ENCODE measurements around the gene GUCY2C.

Gene GUCY2C

DNA sequence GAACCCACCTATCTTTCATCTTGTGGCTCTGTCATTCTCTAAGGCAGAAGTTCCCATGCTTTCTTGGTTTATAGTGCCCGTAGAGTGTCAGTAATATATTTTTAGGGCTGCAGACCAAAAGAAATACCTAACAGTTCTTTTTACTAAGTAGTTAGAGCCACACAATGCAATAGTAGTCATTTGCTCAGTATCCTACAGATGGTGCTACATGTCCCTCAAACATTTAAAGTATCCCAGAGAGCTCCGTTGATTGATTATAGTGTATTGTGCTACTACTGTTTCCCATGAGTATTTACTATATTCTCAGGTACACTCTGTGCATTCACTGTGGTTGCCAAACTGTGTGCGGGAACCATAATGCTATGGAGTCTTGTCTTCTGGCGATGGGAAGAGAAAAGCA lies 124.0 kb downstream of the GUCY2C start:
- no peak for TF ChIP-seq EZH2phosphoT487 (conservative IDR thresholded peaks at IDR 0.05; ENCODE audit: low read length)
- TF ChIP-seq, protein P1, sequence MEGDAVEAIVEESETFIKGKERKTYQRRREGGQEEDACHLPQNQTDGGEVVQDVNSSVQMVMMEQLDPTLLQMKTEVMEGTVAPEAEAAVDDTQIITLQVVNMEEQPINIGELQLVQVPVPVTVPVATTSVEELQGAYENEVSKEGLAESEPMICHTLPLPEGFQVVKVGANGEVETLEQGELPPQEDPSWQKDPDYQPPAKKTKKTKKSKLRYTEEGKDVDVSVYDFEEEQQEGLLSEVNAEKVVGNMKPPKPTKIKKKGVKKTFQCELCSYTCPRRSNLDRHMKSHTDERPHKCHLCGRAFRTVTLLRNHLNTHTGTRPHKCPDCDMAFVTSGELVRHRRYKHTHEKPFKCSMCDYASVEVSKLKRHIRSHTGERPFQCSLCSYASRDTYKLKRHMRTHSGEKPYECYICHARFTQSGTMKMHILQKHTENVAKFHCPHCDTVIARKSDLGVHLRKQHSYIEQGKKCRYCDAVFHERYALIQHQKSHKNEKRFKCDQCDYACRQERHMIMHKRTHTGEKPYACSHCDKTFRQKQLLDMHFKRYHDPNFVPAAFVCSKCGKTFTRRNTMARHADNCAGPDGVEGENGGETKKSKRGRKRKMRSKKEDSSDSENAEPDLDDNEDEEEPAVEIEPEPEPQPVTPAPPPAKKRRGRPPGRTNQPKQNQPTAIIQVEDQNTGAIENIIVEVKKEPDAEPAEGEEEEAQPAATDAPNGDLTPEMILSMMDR (IDR thresholded peaks at IDR 0.05; ENCODE audit: insufficient read depth, low read length, poor library complexity, severe bottlenecking) = no peak
- no peak overlapping the region for H3K4me2 ChIP-seq (ENCODE audit: low read depth, low read length, poor library complexity, severe bottlenecking)
- H3K27ac ChIP-seq (ENCODE audit: low read depth, low read length) = no peak overlapping the region

GRCh38 chr12:14571779-14572178 lies 124.6 kb downstream of the GUCY2C start:
- no peaks in the 10 kb centered on the region for H3K9me3 ChIP-seq (ENCODE audit: insufficient read depth, low read length)
- TF ChIP-seq, protein P1 (IDR thresholded peaks at IDR 0.05; ENCODE audit: insufficient read depth, low read length, poor library complexity, severe bottlenecking) = no peak
- no peak for TF ChIP-seq EZH2phosphoT487 (conservative IDR thresholded peaks at IDR 0.05; ENCODE audit: low read length)
- no peak overlapping the region for H3K4me2 ChIP-seq (ENCODE audit: low read depth, low read length, poor library complexity, severe bottlenecking)

More for the DNA sequence above, 124.0 kb downstream of the GUCY2C start:
- H3K9me3 ChIP-seq (ENCODE audit: insufficient read depth, low read length) = no peaks in the 10 kb centered on the region
- no peaks in the 10 kb centered on the region for H3K36me3 ChIP-seq (ENCODE audit: low read length)
- no peaks in the 10 kb centered on the region for H3K27me3 ChIP-seq (ENCODE audit: low read length)
- H3K9ac ChIP-seq (ENCODE audit: low read length) = no peak overlapping the region
- no peak overlapping the region for H3K4me3 ChIP-seq (ENCODE audit: insufficient read depth, low read length, poor library complexity, severe bottlenecking)
- no peaks in the 10 kb centered on the region for H3K9me2 ChIP-seq (replicated peaks; ENCODE audit: insufficient read depth, low read length)
- no peaks in the 10 kb centered on the region for H3K79me2 ChIP-seq (ENCODE audit: insufficient read depth, low read length)
- H3F3A ChIP-seq (ENCODE audit: insufficient read depth) = peaks cover 13% of the 10 kb centered on the region
- H2AFZ ChIP-seq (ENCODE audit: low read depth, low read length, severe bottlenecking) = no peak overlapping the region
- no peaks in the 10 kb centered on the region for H4K20me1 ChIP-seq (ENCODE audit: low read depth, low read length)

DNA sequence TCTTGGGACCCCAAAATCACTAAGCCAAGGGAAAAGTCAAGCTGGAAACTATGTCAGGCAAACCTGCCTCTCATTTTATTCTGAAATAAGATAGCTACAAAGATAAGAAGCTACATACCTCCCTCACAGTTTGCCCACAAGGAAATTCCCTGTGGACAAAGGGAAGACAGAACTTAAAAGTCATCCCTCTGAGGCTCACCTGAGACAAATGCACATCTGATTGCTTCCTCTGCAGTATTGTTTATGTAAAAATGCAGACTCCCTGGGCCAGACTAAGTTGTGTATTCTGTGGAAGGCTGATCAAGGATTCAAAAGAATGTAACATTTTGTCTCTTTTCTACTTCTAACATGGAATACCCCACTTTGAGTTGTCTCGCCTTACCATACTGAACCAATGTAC lies 126.2 kb downstream of the GUCY2C start:
- H3K4me2 ChIP-seq (ENCODE audit: low read depth, low read length, poor library complexity, severe bottlenecking) = no peak overlapping the region
- no peak overlapping the region for H3K9ac ChIP-seq (ENCODE audit: low read length)

More at GRCh38 chr12:14571779-14572178, 124.6 kb downstream of the GUCY2C start:
- no peaks in the 10 kb centered on the region for H3K9me2 ChIP-seq (replicated peaks; ENCODE audit: insufficient read depth, low read length)
- no peak overlapping the region for H3K4me3 ChIP-seq (ENCODE audit: insufficient read depth, low read length, poor library complexity, severe bottlenecking)
- H3F3A ChIP-seq (ENCODE audit: insufficient read depth) = peaks cover 9% of the 10 kb centered on the region
- H3K9ac ChIP-seq (ENCODE audit: low read length) = no peak overlapping the region
- H3K79me2 ChIP-seq (ENCODE audit: insufficient read depth, low read length) = no peaks in the 10 kb centered on the region
- H2AFZ ChIP-seq (ENCODE audit: low read depth, low read length, severe bottlenecking) = no peak overlapping the region
- no peaks in the 10 kb centered on the region for H4K20me1 ChIP-seq (ENCODE audit: low read depth, low read length)
- H3K36me3 ChIP-seq (ENCODE audit: low read length) = no peaks in the 10 kb centered on the region
- H3K27me3 ChIP-seq (ENCODE audit: low read length) = no peaks in the 10 kb centered on the region
- no peak overlapping the region for H3K27ac ChIP-seq (ENCODE audit: low read depth, low read length)

GRCh38 chr12:14567351-14568162 lies 128.8 kb downstream of the GUCY2C start, which contains the start of gene PLBD1:
Gene PLBD1, minus strand, starts transcription at chr12:14567883. Its CDS starts 187 bp downstream, at chr12:14567696.
- H3K4me3 ChIP-seq (ENCODE audit: insufficient read depth, low read length, poor library complexity, severe bottlenecking) = no peak within 1 kb of the TSS
- H2AFZ ChIP-seq (ENCODE audit: low read depth, low read length, severe bottlenecking) = no peak within 1 kb of the TSS

More for the DNA sequence above, 126.2 kb downstream of the GUCY2C start:
- Histone ChIP-seq H3K9me3 (ENCODE audit: insufficient read depth, low read length) (no peaks in the 10 kb centered on the region), H4K20me1 (ENCODE audit: low read depth, low read length) (no peaks in the 10 kb centered on the region), H3K27me3 (ENCODE audit: low read length) (no peaks in the 10 kb centered on the region), H3K27ac (ENCODE audit: low read depth, low read length) (no peak overlapping the region), H3K79me2 (ENCODE audit: insufficient read depth, low read length) (no peaks in the 10 kb centered on the region), H3K4me3 (ENCODE audit: insufficient read depth, low read length, poor library complexity, severe bottlenecking) (no peak overlapping the region), H3K9me2 (replicated peaks; ENCODE audit: insufficient read depth, low read length) (no peaks in the 10 kb centered on the region), H3K36me3 (ENCODE audit: low read length) (no peaks in the 10 kb centered on the region), H3F3A (ENCODE audit: insufficient read depth) (no peaks in the 10 kb centered on the region), H2AFZ (ENCODE audit: low read depth, low read length, severe bottlenecking) (no peak overlapping the region)
- no peak for TF ChIP-seq EZH2phosphoT487 (conservative IDR thresholded peaks at IDR 0.05; ENCODE audit: low read length)

More at GRCh38 chr12:14567351-14568162, 128.8 kb downstream of the GUCY2C start, which contains the start of gene PLBD1:
- H4K20me1 ChIP-seq (ENCODE audit: low read depth, low read length) = no peaks in the 10 kb centered on the region
- H3K79me2 ChIP-seq (ENCODE audit: insufficient read depth, low read length) = no peaks in the 10 kb centered on the region
- no peaks in the 10 kb centered on the region for H3K9me3 ChIP-seq (ENCODE audit: insufficient read depth, low read length)
- no peaks in the 10 kb centered on the region for H3K27me3 ChIP-seq (ENCODE audit: low read length)
- no peak within 1 kb of the TSS for H3K27ac ChIP-seq (ENCODE audit: low read depth, low read length)
- no peaks in the 10 kb centered on the region for H3K36me3 ChIP-seq (ENCODE audit: low read length)
- H3K9me2 ChIP-seq (replicated peaks; ENCODE audit: insufficient read depth, low read length) = no peaks in the 10 kb centered on the region
- H3K4me2 ChIP-seq (ENCODE audit: low read depth, low read length, poor library complexity, severe bottlenecking) = no peak within 1 kb of the TSS
- TF ChIP-seq EZH2phosphoT487 (conservative IDR thresholded peaks at IDR 0.05; ENCODE audit: low read length) = no peak
- TF ChIP-seq, protein P1 (IDR thresholded peaks at IDR 0.05; ENCODE audit: insufficient read depth, low read length, poor library complexity, severe bottlenecking) = no peak
- no peak within 1 kb of the TSS for H3K9ac ChIP-seq (ENCODE audit: low read length)
- no peaks in the 10 kb centered on the region for H3F3A ChIP-seq (ENCODE audit: insufficient read depth)

Data from SU-DHL-6 (cell line).